ENCODE data around the gene MYO5C.
"Not testable (repeated sequence)": the region's sequence is repeated elsewhere in the genome, so short reads cannot be mapped to it uniquely, and the experiment has no call there.

MYO5C gene

GRCh38 chr15:52180196-52180835 is 115.3 kb downstream of the MYO5C start:
- no peak for DNase-seq (ENCODE audit: low read depth in 2 of 3, low spot score in 1 of 3)

- DNase-seq (ENCODE audit: low read depth in 2 of 3, low spot score in 1 of 3), result peak; percentile 70 to 85 (median 70)
Measured at GRCh38 chr15:52179278-52180195, 116.1 kb downstream of the MYO5C start.

- DNase-seq (ENCODE audit: low read depth in 2 of 3, low spot score in 1 of 3), result no peak
Measured at GRCh38 chr15:52178765-52179164, 116.8 kb downstream of the MYO5C start.

GRCh38 chr15:52172869-52173268 is 122.7 kb downstream of the MYO5C start:
- no peak for DNase-seq (ENCODE audit: low read depth in 2 of 3, low spot score in 1 of 3)

- no peak for DNase-seq (ENCODE audit: low read depth in 2 of 3, low spot score in 1 of 3)
Measured at GRCh38 chr15:52171807-52172206, 123.8 kb downstream of the MYO5C start.

- no peak for DNase-seq (ENCODE audit: low read depth in 2 of 3, low spot score in 1 of 3)
Measured at GRCh38 chr15:52171386-52171785, 124.2 kb downstream of the MYO5C start.

- not testable (repeated sequence) for DNase-seq (ENCODE audit: low read depth in 2 of 3, low spot score in 1 of 3)
Measured at GRCh38 chr15:52170199-52170598, 125.4 kb downstream of the MYO5C start.

- not testable (repeated sequence) for DNase-seq (ENCODE audit: low read depth in 2 of 3, low spot score in 1 of 3)
Measured at GRCh38 chr15:52165494-52166131, 130.0 kb downstream of the MYO5C start.

- DNase-seq (ENCODE audit: low read depth in 2 of 3, low spot score in 1 of 3), result no peak
Measured at GRCh38 chr15:52164631-52165265, 130.9 kb downstream of the MYO5C start.

- no peak for DNase-seq (ENCODE audit: low read depth in 2 of 3, low spot score in 1 of 3)
Measured at GRCh38 chr15:52163321-52164190, 132.0 kb downstream of the MYO5C start.

GRCh38 chr15:52162876-52163275 is 132.7 kb downstream of the MYO5C start:
- no peak for DNase-seq (ENCODE audit: low read depth in 2 of 3, low spot score in 1 of 3)

- no peak for DNase-seq (ENCODE audit: low read depth in 2 of 3, low spot score in 1 of 3)
Measured at GRCh38 chr15:52162260-52162659, 133.3 kb downstream of the MYO5C start.

- DNase-seq (ENCODE audit: low read depth in 2 of 3, low spot score in 1 of 3), result no peak
Measured at GRCh38 chr15:52161406-52161966, 134.1 kb downstream of the MYO5C start.

- DNase-seq (ENCODE audit: low read depth in 2 of 3, low spot score in 1 of 3), result no peak
Measured at GRCh38 chr15:52159645-52160044, 136.0 kb downstream of the MYO5C start.

GRCh38 chr15:52158084-52158765 is 137.4 kb downstream of the MYO5C start:
- DNase-seq (ENCODE audit: low read depth in 2 of 3, low spot score in 1 of 3), result no peak

GRCh38 chr15:52155878-52156277 is 139.7 kb downstream of the MYO5C start:
- DNase-seq (ENCODE audit: low read depth in 2 of 3, low spot score in 1 of 3), result no peak

- no peak for DNase-seq (ENCODE audit: low read depth in 2 of 3, low spot score in 1 of 3)
Measured at GRCh38 chr15:52154896-52155865, 140.4 kb downstream of the MYO5C start.

All from stimulated activated CD4-positive, alpha-beta T cell treated with anti-CD3 and anti-CD28 coated beads, Interleukin-12 subunit alpha, Interleukin-12 subunit beta, amount 100 ng/mL, for 48 hours (primary cell).